Left lung (tissue), 10 donors: ENCODE data around the gene ANK2. TPM values are rescaled to one million over a fixed set of nuclear protein-coding genes. Genes with fewer than 3 reads are reported as not detected.

ENCODE experiments used
- ATAC-seq: fragments of 200-7000 bp; cut with Tn5 transposase; one replicate; pipeline ENCODE4 v1.9.1; 2020; ENCODE audit warnings: moderate library complexity
- DNase-seq, 4 donors: peaks; one replicate each; pipeline ENCODE4 v3.0.0-alpha.2; 2013 to 2020
- H3K27ac ChIP-seq, 2 donors: fragments of 200-600 bp; sonication (generic) in 1 of 2; one replicate each; pipeline versions ENCODE4 v1.5.0 to v1.8.0; 2020 to 2021
- H3K27me3 ChIP-seq, 2 donors: fragments of 200-600 bp; sonication (generic) in 1 of 2; one replicate each; pipeline versions ENCODE4 v1.5.0 to v1.8.0; 2020 to 2021
- H3K36me3 ChIP-seq, 2 donors: fragments of 200-600 bp; sonication (generic) in 1 of 2; one replicate each; pipeline versions ENCODE4 v1.5.0 to v1.8.0; 2020 to 2021
- H3K4me1 ChIP-seq, 2 donors: fragments of 200-600 bp; one replicate each; pipeline ENCODE4 v1.8.0; 2021
- H3K4me3 ChIP-seq, 2 donors: fragments of 200-600 bp; sonication (generic) in 1 of 2; one replicate each; pipeline versions ENCODE4 v1.5.0 to v1.8.0; 2020 to 2021; ENCODE audit warnings: mild to moderate bottlenecking in 1 of 2
- H3K9me3 ChIP-seq, 2 donors: fragments of 200-600 bp; sonication (generic) in 1 of 2; one replicate each; pipeline versions ENCODE4 v1.5.0 to v1.8.0; 2020 to 2021
- intact Hi-C, 2 donors: fragments of 100-400 bp; cut with DNase I; formaldehyde crosslinking; loops; one replicate each; pipeline versions ENCODE4 v1.11.2 to v1.14.2; 2022
- polyA plus RNA-seq, 6 donors: library from polyadenylated mRNA; unstranded; fragments of 120-200 nt; gene quantifications; one replicate each; pipeline ENCODE4 v1.2.1, GENCODE V29; 2013; ENCODE audit not compliant: insufficient read length in 6 of 6
- total RNA-seq, 2 donors: library from RNA; stranded (reverse); fragmentation: NEBNext Ultra II Directional; extraction: Animal tissue kit (Norgen Biotek cat#: 25700); gene quantifications; one replicate each; pipeline ENCODE4 v1.2.1, GENCODE V29; 2021
- TF ChIP-seq, protein P1 (sequence below), 2 donors: fragments of 200-600 bp; sonication (generic) in 1 of 2; IDR thresholded peaks; one replicate each; pipeline versions ENCODE4 v1.5.0 to v1.8.0; 2021; ENCODE audit warnings: antibody characterized with exemption in 2 of 2
- donor health status: DM: no; HTN: yes; CAD: no.
- donor health status: DM: no; HTN: no; CAD: no.

ANK2 gene
- total and polyA plus RNA-seq, 8 donors, result 18.2 to 33.2 (median 28.8) TPM

GRCh38 chr4:113347245-113347644 is 297.8 kb downstream of the ANK2 start:
- ATAC-seq (no peak), DNase-seq (no peak)
- Histone ChIP-seq H3K4me1 (no peaks in the 10 kb centered on the region), H3K4me3 (no peak overlapping the region), H3K36me3 (no peaks in the 10 kb centered on the region), H3K27ac (no peak overlapping the region), H3K27me3 (no peaks in the 10 kb centered on the region), H3K9me3 (no peaks in the 10 kb centered on the region)
- intact Hi-C loops, result no loop called here
- TF ChIP-seq, protein P1, sequence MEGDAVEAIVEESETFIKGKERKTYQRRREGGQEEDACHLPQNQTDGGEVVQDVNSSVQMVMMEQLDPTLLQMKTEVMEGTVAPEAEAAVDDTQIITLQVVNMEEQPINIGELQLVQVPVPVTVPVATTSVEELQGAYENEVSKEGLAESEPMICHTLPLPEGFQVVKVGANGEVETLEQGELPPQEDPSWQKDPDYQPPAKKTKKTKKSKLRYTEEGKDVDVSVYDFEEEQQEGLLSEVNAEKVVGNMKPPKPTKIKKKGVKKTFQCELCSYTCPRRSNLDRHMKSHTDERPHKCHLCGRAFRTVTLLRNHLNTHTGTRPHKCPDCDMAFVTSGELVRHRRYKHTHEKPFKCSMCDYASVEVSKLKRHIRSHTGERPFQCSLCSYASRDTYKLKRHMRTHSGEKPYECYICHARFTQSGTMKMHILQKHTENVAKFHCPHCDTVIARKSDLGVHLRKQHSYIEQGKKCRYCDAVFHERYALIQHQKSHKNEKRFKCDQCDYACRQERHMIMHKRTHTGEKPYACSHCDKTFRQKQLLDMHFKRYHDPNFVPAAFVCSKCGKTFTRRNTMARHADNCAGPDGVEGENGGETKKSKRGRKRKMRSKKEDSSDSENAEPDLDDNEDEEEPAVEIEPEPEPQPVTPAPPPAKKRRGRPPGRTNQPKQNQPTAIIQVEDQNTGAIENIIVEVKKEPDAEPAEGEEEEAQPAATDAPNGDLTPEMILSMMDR (IDR thresholded peaks at IDR 0.05), result no peak

- intact Hi-C loops, result no loop called here
- no peaks in the 10 kb centered on the region for H3K4me1 ChIP-seq
- TF ChIP-seq, protein P1 (IDR thresholded peaks at IDR 0.05), result no peak
- H3K9me3 ChIP-seq, result no peaks in the 10 kb centered on the region
- H3K27ac ChIP-seq, result no peak overlapping the region
- H3K4me3 ChIP-seq, result no peak overlapping the region
- H3K36me3 ChIP-seq, result no peaks in the 10 kb centered on the region
- no peaks in the 10 kb centered on the region for H3K27me3 ChIP-seq
- no peak for DNase-seq
- no peak for ATAC-seq
Observed at GRCh38 chr4:113349430-113349829, 300.0 kb downstream of the ANK2 start.

DNA sequence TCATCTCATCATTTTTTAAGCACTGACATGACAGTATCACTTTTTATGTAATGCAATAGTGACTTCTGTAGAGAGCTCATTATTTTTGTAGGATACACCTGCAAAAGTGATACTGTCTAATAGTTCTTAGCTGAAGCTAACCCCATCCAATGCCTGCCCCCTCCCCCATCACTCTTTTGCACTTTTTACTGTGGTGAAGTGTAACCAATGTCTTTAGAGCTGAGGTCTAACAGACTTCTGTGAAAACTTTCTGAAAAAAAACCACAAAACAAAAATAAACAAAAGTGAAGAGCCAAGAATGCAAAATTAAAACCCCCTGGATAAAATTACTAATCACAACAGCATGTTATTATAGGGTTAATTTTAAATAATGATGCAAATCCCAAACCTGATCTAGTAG is 301.1 kb downstream of the ANK2 start:
- Histone ChIP-seq H3K4me1 (no peaks in the 10 kb centered on the region), H3K27me3 (no peaks in the 10 kb centered on the region), H3K27ac (no peak overlapping the region), H3K4me3 (no peak overlapping the region), H3K9me3 (no peaks in the 10 kb centered on the region), H3K36me3 (no peaks in the 10 kb centered on the region)
- TF ChIP-seq, protein P1 (IDR thresholded peaks at IDR 0.05), result no peak
- intact Hi-C loops, result no loop called here
- ATAC-seq, result no peak
- no peak for DNase-seq

- DNase-seq (peak in 1 of 4 donors; percentile 47), ATAC-seq (peak; percentile 82)
- Histone ChIP-seq H3K9me3 (no peaks in the 10 kb centered on the region), H3K36me3 (no peaks in the 10 kb centered on the region), H3K4me3 (no peak overlapping the region), H3K27ac (no peak overlapping the region), H3K27me3 (no peaks in the 10 kb centered on the region), H3K4me1 (no peaks in the 10 kb centered on the region)
- intact Hi-C loops, result no loop called here
- TF ChIP-seq, protein P1 (IDR thresholded peaks at IDR 0.05), result no peak
Observed at GRCh38 chr4:113355550-113356371, 306.3 kb downstream of the ANK2 start.

GRCh38 chr4:113356453-113356852 is 307.0 kb downstream of the ANK2 start:
- Histone ChIP-seq H3K4me1 (no peaks in the 10 kb centered on the region), H3K9me3 (no peaks in the 10 kb centered on the region), H3K27ac (no peak overlapping the region), H3K4me3 (no peak overlapping the region), H3K27me3 (no peaks in the 10 kb centered on the region), H3K36me3 (no peaks in the 10 kb centered on the region)
- intact Hi-C loops, result no loop called here
- ATAC-seq (no peak), DNase-seq (no peak)
- TF ChIP-seq, protein P1 (IDR thresholded peaks at IDR 0.05), result no peak
